Natural killer cell treated with Interleukin-12 subunit alpha and Interleukin-12 subunit beta and Interleukin-15 and Interleukin-18, amount 100 ng/mL, for 72 hours (primary cell): Measurements from ENCODE around the gene ARF3. TPM values are rescaled to one million over a fixed set of nuclear protein-coding genes. Genes with fewer than 3 reads are reported as not detected.
A peak's percentile ranks its signal among the peaks of the same experiment; 100 is the strongest.

ENCODE experiments used
- ATAC-seq, 2 donors: fragments of 150-1000 bp; cut with Tn5 transposase in 1 of 2; sonication (Bioruptor Pico), chemical (Tn5 transposase) in 1 of 2; 2 replicates each; pipeline ENCODE4 v1.10.0; 2021
- DNase-seq: peaks from one replicate; pipeline ENCODE4 v3.0.0; 2022; ENCODE audit warnings: low spot score
- H3K27ac Mint-ChIP-seq, 2 donors: 1 replicate in 1 of 2; 2 replicates in 1 of 2; pipeline ENCODE4 v1.8.0; 2022; ENCODE audit warnings: mixed read lengths in 2 of 2, mild to moderate bottlenecking in 1 of 2, moderate library complexity in 1 of 2
- H3K27me3 Mint-ChIP-seq, 2 donors: 1 replicate in 1 of 2; 2 replicates in 1 of 2; pipeline ENCODE4 v1.8.0; 2022; ENCODE audit warnings: mixed read lengths in 2 of 2
- H3K36me3 Mint-ChIP-seq: one replicate; pipeline ENCODE4 v1.8.0; 2022; ENCODE audit warnings: mixed read lengths
- H3K4me1 Mint-ChIP-seq, 2 donors: 1 replicate in 1 of 2; 2 replicates in 1 of 2; pipeline ENCODE4 v1.8.0; 2022; ENCODE audit warnings: low read depth in 2 of 2, mixed read lengths in 2 of 2, mild to moderate bottlenecking in 1 of 2
- H3K4me3 Mint-ChIP-seq: one replicate; pipeline ENCODE4 v1.8.0; 2022; ENCODE audit warnings: mixed read lengths
- H3K9me3 Mint-ChIP-seq: 2 replicates; pipeline ENCODE4 v1.8.0; 2022; ENCODE audit warnings: mixed read lengths
- total RNA-seq, 2 donors: library from RNA; stranded (reverse); gene quantifications; one replicate each; pipeline ENCODE4 v1.2.3, GENCODE V29; 2022

The ARF3 gene
- total RNA-seq, 2 donors from 2014 or later: 125 to 156 TPM

DNA sequence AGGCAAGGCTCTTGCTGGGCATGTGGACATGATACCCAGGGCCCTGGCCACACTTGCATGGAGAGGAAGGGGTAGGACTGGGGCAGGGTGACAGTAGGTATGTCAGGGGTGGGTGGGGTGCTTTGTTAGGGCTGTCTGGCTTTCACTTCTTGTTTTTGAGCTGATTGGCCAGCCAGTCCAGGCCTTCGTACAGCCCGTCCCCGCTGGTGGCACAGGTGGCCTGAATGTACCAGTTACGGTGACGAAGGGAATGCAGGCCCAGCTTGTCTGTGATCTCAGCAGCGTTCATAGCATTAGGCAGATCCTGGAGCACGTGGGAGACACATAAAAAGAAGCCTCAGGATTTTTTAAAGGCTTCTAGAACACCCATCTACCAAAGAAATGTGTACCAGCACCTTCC is 18.5 kb downstream of the ARF3 start:
- no peaks in the 10 kb centered on the region for H3K27me3 Mint-ChIP-seq
- H3K4me3 Mint-ChIP-seq: no peak overlapping the region
- H3K9me3 Mint-ChIP-seq: no peaks in the 10 kb centered on the region
- no peak overlapping the region for H3K27ac Mint-ChIP-seq
- H3K4me1 Mint-ChIP-seq: peaks cover 31 to 34% of the 10 kb centered on the region in 2 donors
- ATAC-seq (no peak), DNase-seq (no peak)
- peaks cover 5% of the 10 kb centered on the region for H3K36me3 Mint-ChIP-seq

DNA sequence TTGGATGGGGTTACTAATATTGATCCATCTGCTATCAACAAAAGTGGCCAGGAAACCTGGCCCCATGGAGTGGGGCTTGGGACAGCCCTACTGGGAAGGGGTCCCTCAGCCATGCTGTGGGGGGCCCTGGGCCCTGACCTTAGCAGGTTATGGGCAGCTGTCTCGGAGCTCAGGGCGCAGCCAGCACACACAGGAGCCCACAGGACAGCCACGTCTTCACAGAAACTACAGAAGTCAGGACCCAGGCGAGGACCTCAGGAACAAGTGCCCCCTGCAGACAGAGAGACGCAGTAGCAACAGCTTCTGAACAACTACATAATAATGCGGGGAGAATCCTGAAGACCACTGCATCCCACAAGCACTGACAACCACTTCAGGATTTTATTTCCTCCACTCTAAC is 20.1 kb downstream of the ARF3 start:
- no peak overlapping the region for H3K4me3 Mint-ChIP-seq
- DNase-seq (no peak), ATAC-seq (no peak)
- peaks cover 40 to 46% of the 10 kb centered on the region in 2 donors for H3K4me1 Mint-ChIP-seq
- H3K27ac Mint-ChIP-seq: no peak overlapping the region
- peaks cover 5% of the 10 kb centered on the region for H3K36me3 Mint-ChIP-seq
- H3K27me3 Mint-ChIP-seq: no peaks in the 10 kb centered on the region
- no peaks in the 10 kb centered on the region for H3K9me3 Mint-ChIP-seq

DNA sequence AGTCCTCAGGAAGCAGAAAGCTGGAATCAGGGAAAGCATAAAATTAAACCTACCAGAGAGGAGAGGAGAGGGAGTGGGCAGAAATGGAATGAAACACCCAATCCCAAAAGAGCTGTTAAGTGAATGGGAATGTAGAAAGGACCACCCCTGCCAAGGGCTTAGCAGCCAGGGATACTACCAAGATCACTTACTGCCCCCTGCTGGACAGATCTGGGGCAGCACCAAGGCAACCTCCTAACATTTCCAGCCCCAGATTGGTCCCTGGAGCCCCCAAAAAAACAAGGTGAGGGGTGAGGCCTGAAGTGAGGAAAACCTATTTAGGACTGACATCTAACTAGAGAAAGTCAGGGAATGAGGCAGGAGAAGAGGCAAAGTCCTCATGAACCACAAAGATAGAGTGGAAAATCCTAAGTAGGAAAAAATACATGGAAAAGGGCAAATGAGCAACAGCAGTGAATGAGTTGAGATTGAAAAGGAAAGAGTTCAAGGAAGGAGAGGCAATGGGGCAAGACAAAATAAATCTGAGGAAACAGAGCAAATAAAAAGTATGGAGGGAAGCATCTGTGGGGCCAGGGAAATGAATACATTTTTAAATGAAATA is 20.8 kb downstream of the ARF3 start:
- Mint-ChIP-seq H3K4me1 (peaks cover 40 to 46% of the 10 kb centered on the region in 2 donors), H3K9me3 (no peaks in the 10 kb centered on the region), H3K36me3 (peaks cover 5% of the 10 kb centered on the region), H3K27ac (peak overlapping the region; percentile 36 to 90), H3K4me3 (no peak overlapping the region), H3K27me3 (no peaks in the 10 kb centered on the region)
- peak; percentile 75 for DNase-seq
- peak in 1 of 2 donors; percentile 70 for ATAC-seq

DNA sequence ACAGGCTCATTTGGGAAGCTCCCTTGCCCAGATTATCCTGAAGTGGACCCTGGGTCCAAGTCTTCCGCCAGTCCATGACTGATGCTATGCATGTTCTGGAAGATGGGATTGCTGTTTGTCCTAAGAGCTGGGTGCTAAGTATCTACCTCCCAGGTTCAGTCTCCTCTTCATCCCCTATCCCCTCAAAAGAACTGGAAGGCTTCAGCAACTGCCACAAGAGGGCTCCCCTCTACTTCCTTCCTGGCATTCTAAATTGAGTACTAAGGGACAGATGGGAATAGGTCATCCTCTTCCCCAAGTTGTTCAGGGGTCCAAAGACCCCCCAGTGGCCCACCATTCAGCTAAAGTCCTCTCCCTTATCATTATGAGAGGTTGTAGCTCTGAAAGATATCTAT is 23.0 kb downstream of the ARF3 start:
- Mint-ChIP-seq H3K27ac (peak overlapping the region; percentile 90 to 91), H3K4me1 (peaks cover 56 to 59% of the 10 kb centered on the region in 2 donors), H3K4me3 (peak overlapping the region; percentile 79), H3K27me3 (no peaks in the 10 kb centered on the region), H3K9me3 (no peaks in the 10 kb centered on the region), H3K36me3 (peaks cover 19% of the 10 kb centered on the region)
- ATAC-seq: no peak
- no peak for DNase-seq

DNA sequence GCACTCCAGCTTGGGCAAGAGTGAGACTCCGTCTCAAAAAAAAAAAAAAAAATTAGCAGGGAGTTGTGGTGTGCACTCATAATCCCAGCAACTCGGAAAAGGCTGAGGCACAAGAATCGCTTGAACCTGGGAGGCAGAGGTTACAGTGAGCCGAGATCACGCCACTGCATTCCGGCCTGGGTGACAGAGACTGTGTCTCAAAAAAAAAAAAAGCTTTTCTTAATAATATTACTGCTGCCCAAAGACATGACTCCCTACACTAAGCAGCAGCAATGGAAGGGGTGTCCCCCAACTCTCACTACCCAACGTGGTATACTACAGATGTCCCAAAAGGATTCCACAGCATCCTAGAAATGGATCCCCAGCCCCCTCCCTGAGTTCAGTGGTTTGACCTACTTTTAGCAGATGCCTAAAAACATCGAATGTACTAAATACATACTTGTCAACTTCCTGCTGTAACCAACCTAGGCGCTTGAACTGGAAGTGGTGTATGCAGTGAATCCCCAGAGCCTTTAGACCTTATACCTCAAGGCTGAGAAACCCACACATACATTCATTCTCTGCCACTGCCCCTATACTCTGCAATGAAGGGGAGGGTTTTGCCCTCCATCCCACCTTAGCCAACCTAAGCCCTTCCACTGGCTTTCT is 23.5 kb downstream of the ARF3 start:
- peak overlapping the region; percentile 90 to 91 for H3K27ac Mint-ChIP-seq
- ATAC-seq (peak; percentile 82 to 88), DNase-seq (peak; percentile 66)
- no peaks in the 10 kb centered on the region for H3K27me3 Mint-ChIP-seq
- H3K4me3 Mint-ChIP-seq: peak overlapping the region; percentile 79
- H3K4me1 Mint-ChIP-seq: peaks cover 56 to 59% of the 10 kb centered on the region in 2 donors
- no peaks in the 10 kb centered on the region for H3K9me3 Mint-ChIP-seq
- H3K36me3 Mint-ChIP-seq: peaks cover 19% of the 10 kb centered on the region

DNA sequence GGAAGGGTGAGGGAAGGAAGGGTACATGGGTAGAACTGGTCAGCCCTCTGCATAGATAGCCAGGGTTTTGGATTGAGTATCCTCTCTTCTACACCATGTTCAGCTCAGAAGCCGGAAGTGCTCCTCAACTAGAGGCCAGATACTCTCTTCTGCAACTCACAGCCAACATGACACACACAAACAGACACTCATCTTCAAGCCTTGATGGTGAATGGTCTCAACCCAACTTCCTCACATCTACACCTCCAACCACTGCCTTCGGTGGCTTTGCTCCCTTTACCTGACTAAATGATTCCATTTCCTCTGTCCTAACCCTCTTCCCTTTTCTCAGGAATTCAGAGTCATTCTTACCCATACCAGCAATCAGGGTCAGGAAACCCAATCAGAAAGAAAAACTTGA is 24.4 kb downstream of the ARF3 start:
- Mint-ChIP-seq H3K4me3 (peak overlapping the region; percentile 79), H3K4me1 (peaks cover 56 to 59% of the 10 kb centered on the region in 2 donors), H3K9me3 (no peaks in the 10 kb centered on the region), H3K36me3 (peaks cover 19% of the 10 kb centered on the region), H3K27me3 (no peaks in the 10 kb centered on the region), H3K27ac (peak overlapping the region; percentile 90 to 91)
- peak; percentile 67 for DNase-seq
- ATAC-seq: peak; percentile 71 to 76

DNA sequence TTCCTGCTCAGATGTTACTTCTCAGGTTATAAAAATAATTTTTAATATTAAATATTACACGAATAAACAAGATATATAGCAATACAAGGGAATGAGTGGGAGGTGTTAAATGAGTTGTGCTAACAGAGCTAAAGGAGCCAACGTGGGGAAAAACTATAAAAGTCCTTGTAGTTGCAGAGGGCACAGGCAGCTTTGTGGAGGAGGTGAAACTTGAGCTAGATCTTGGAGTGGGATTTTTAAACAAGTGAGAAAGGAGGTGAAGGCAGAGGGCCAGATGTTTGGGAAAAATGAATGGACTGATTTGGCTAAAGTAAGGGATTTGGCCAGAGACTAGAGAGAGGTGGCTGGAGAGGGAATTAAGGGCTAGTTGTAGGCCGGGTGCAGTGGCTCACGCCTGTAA is 26.8 kb downstream of the ARF3 start:
- DNase-seq (no peak), ATAC-seq (no peak)
- Mint-ChIP-seq H3K4me3 (no peak overlapping the region), H3K27me3 (no peaks in the 10 kb centered on the region), H3K36me3 (peaks cover 20% of the 10 kb centered on the region), H3K4me1 (peaks cover 55 to 60% of the 10 kb centered on the region in 2 donors), H3K27ac (peak overlapping the region in 1 of 2 donors; percentile 87), H3K9me3 (no peaks in the 10 kb centered on the region)

DNA sequence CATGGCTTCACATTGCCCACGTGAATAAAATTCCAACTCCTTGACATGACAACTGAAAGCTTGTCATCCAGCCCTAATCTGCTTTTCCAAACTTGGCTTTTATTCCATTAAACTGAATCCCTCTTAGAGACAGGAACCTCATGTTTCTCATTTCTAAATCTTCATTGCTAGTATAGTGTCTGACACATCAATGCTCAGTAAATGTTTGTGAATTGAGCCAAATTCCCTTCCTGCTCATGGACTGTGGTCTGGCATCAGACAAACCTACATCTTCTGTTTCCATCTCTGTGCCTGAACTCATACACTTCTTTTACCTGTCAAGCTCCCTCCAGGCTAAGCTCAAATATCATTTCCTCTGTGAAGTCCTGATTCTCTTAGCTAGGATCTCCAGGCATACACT is 27.7 kb downstream of the ARF3 start:
- Mint-ChIP-seq H3K27me3 (no peaks in the 10 kb centered on the region), H3K4me3 (no peak overlapping the region), H3K9me3 (no peaks in the 10 kb centered on the region), H3K4me1 (peaks cover 51 to 52% of the 10 kb centered on the region in 2 donors), H3K27ac (no peak overlapping the region), H3K36me3 (peaks cover 20% of the 10 kb centered on the region)
- no peak for ATAC-seq
- no peak for DNase-seq

DNA sequence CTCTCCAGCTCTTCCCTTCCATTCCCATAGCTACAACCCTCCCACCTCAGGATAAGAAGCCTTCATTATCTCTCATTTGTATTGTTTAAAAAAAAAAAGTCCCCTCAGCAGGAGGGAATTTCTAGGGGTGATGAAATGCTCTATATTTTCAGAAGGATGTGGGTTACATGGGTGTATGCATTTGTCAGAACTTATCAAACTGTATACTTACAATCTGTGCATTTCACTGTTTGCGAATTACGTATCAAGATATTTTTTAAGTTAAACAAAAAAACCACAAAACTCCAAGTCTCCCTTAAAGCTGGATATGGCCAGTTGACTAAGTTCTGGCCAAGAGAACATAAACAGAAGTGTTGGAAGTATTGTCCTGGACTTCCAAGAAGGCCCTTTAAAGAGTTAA is 30.0 kb downstream of the ARF3 start:
- Mint-ChIP-seq H3K27ac (peak overlapping the region; percentile 77 to 82), H3K4me3 (peak overlapping the region; percentile 82), H3K36me3 (peaks cover 39% of the 10 kb centered on the region), H3K9me3 (no peaks in the 10 kb centered on the region), H3K4me1 (peaks cover 53% of the 10 kb centered on the region in 2 donors), H3K27me3 (no peaks in the 10 kb centered on the region)
- DNase-seq (no peak), ATAC-seq (no peak)

DNA sequence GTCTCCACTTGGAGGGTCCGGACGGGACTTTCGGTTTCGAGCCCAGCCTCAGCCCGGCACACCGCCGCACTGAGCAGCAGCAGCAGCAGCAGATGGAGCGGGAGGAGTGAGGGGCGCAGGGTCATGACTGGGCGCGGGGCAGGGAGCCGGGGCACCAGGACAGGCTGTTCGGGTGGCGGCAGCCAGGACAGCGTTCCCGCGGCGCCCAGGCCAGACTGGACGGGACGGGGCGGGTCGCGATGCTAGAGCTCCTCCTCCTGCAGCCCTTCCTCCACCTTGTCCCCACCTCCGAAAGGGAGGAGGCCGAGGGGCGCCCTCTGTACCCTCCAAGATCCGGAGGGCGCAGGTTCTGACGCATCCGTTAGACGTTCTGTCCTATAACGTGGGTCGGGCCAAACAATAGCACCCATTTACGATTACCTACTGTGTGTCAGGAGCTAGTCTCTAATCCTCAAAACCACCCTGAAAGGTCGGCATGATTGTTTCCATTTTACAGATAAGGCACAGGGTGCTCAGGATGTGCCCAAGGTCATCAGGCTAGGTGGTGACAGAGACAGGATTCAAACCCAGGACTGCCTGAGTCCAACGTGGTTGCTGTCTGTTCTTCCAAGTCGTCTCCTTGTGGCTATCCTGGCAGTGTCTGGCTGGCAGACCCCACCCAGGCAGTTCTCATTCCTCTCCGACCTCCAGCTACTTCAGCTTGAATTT is 31.8 kb downstream of the ARF3 start, which contains the start of gene FKBP11:
FKBP11 (minus strand) TSS at position 189 of the 708 bp plus-strand sequence; CDS start at position 125, 64 bp downstream.
- Mint-ChIP-seq H3K27me3 (no peaks in the 10 kb centered on the region), H3K27ac (peak within 1 kb of the TSS; percentile 43 to 87), H3K4me1 (peaks cover 54 to 56% of the 10 kb centered on the region in 2 donors), H3K36me3 (peaks cover 39% of the 10 kb centered on the region), H3K9me3 (no peaks in the 10 kb centered on the region), H3K4me3 (peak within 1 kb of the TSS; percentile 92)
- DNase-seq (peak; percentile 79), ATAC-seq (peak; percentile 90 to 94)

DNA sequence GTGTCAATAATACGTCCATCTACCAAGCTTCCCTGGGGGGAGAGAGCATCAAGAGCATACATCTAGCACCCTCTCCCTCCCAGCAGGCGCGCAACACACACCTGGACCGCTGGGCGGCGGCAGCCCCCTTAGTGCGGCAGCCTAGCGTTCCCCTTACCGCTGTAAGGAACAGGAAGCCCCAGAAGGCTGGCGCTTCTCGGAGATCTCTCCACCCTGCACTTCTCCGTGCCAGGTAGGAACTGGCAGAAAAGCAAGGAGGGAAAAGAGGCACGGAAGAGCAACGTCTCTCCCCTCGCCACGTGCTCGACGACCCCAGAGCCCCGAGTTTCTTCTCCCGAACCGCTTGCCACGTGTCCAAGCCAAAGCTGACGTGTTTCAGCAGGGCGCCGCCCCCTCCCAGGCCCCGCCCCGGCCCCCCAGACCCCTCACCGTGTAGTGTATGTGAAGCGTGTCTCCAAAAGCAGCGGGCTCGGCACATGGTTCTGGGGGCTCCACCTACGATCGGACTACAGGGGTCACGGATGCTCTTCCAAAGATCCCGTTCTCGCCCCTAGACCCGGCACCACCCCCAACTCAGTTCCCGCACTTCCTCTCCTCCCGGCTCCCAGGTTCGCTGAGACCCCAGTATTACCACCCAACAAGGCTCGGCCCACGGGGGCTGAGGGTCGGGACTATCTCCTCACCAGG is 32.5 kb downstream of the ARF3 start:
- H3K4me1 Mint-ChIP-seq: peaks cover 49 to 50% of the 10 kb centered on the region in 2 donors
- no peaks in the 10 kb centered on the region for H3K9me3 Mint-ChIP-seq

DNA sequence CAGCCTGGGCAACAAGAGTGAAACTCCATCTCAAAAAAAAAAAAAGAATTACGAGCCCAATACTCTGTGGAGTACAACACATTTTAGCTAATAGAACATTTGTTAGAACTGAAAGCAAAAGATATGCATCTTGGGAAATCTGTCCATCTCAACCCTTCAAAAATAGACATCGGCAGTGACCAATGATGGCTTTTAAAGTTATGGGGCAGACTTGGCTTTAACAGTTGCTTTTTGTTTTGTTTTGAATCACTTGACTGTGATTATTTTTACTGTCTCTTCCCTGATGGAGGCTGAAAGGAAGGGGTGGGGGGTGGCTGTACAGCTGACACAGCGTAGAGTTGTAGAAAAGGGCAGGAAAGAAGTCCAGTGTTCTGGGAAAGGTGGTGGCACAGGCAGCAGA is 34.2 kb downstream of the ARF3 start:
- H3K9me3 Mint-ChIP-seq: no peaks in the 10 kb centered on the region
- H3K4me3 Mint-ChIP-seq: peak overlapping the region; percentile 92
- no peaks in the 10 kb centered on the region for H3K27me3 Mint-ChIP-seq
- peak overlapping the region; percentile 43 to 87 for H3K27ac Mint-ChIP-seq
- peaks cover 28% of the 10 kb centered on the region for H3K36me3 Mint-ChIP-seq
- DNase-seq (no peak), ATAC-seq (no peak)
- peaks cover 50 to 52% of the 10 kb centered on the region in 2 donors for H3K4me1 Mint-ChIP-seq

More for the DNA sequence above, 32.5 kb downstream of the ARF3 start:
- no peaks in the 10 kb centered on the region for H3K27me3 Mint-ChIP-seq
- H3K4me3 Mint-ChIP-seq: peak overlapping the region; percentile 92
- DNase-seq (peak; percentile 76), ATAC-seq (peak; percentile 77 to 79)
- peaks cover 32% of the 10 kb centered on the region for H3K36me3 Mint-ChIP-seq
- peak overlapping the region; percentile 43 to 87 for H3K27ac Mint-ChIP-seq

DNA sequence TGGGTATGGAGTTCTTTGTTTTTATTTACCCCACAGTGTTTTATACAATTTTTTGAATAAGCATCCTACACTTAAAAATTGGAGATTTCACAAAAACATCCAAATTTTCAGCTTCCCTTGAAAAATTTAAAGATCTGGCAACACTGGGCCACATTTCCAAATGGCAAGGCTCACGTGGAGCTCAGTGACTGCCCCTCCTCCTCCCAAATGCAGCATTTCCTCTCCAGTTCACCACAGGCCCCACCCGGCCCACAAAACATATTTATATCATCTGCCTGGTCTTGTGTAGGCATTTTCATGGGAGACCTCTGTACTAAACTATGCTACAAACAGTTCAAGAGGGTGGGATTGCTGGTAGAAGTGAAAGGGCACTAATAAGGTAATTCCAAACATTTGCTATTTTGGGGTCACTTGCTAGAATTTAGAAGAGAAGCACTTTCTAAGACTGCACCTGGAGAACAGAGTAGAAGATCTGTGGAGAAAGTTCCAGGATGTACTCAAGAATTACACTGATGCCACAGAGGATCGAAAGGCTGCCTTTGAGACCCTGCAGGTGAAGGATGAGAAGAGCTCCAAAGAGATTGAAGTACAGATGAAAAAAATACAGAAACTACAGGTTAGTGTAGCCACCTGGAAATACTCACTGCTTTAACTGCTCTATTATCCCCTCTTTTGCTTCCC is 39.3 kb downstream of the ARF3 start:
- ATAC-seq (peak in 1 of 2 donors; percentile 53), DNase-seq (no peak)
- Mint-ChIP-seq H3K27me3 (no peaks in the 10 kb centered on the region), H3K27ac (peak overlapping the region; percentile 78 to 88), H3K36me3 (peaks cover 7% of the 10 kb centered on the region), H3K9me3 (no peaks in the 10 kb centered on the region), H3K4me3 (peak overlapping the region; percentile 78), H3K4me1 (peaks cover 31 to 35% of the 10 kb centered on the region in 2 donors)
